ENCODE results near the gene SLC39A9.

SLC39A9 gene

DNA sequence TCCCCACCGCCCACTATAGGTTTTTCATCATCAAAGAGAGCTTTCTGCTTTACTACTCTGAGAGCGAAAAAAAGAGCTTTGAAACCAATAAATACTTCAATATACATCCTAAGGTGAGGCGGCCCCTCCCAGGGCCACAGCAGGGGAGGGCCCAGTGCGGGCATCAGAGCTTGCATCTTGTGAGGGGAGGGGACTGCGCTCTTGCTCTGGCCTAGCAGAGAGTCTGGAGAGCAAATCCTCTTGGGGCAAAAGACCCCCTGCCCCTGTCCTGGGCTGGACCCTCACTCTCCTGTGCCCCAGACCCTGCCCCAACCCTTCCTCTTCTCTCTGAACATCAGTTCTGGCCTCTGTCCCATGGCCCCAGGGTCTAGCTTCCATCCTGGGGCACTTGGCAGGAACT is 101.6 kb downstream of the SLC39A9 start:
- DNase-seq (ENCODE audit: low read depth in 2 of 2) = no peak

DNA sequence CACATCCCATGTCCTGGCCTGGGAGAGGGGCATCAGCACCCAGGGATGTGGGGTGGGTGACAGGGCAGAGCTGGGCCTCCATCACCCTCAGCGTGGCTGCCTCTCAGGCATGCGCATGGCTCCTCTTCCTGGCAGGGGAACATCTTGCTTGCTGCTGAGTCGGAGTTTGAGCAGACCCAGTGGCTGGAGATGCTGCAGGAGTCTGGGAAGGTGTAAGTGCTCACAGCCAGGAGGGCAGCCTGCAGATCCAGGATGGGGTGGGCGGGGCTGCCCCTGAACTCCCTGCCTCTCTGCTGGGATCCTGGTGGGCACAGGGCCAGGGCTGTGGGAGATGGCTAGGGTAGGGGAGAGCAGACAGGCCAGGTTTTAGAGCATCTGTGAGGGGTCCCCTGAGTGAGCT is 102.2 kb downstream of the SLC39A9 start:
- DNase-seq (ENCODE audit: low read depth in 2 of 2) = no peak

DNA sequence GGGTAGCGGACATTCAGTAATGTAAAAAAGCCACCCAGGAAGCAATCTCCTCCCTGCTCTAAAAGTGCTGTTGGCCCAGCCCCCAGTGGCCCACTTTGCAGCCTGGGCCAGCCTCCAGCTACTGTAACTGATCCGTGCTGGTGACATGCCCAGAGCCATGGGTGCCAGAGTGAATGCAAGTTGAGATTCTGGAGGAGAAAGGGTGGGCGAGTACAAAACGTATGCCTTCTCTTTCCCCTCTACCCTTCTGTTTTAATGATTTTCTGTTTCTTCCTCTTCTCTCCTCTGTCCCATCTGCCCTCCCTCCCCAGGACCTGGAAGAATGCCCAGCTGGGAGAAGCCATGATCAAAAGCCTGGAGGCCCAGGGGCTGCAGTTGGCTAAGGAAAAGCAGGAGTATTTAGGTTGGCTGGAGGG is 102.9 kb downstream of the SLC39A9 start:
- no peak for DNase-seq (ENCODE audit: low read depth in 2 of 2)

DNA sequence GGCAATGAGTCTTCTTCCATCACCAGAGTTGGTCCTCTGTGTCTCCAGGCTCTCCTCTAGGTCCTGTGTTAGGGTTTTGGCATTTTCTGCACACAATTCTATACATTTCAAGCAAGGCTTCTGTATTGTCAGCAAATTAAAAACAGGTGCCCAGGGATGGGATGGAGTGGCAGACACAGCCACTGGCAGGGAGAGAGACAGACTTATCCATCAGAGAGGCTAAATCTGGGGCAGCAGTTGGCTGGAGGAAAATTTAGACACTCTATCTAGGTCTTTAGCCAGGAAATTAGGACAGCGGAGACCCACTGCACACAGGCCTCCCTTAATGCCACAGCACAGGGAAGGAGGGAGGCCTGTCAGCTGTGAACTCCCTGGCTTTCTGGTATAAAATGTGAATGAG is 106.3 kb downstream of the SLC39A9 start:
- DNase-seq (ENCODE audit: low read depth in 2 of 2) = no peak

DNA sequence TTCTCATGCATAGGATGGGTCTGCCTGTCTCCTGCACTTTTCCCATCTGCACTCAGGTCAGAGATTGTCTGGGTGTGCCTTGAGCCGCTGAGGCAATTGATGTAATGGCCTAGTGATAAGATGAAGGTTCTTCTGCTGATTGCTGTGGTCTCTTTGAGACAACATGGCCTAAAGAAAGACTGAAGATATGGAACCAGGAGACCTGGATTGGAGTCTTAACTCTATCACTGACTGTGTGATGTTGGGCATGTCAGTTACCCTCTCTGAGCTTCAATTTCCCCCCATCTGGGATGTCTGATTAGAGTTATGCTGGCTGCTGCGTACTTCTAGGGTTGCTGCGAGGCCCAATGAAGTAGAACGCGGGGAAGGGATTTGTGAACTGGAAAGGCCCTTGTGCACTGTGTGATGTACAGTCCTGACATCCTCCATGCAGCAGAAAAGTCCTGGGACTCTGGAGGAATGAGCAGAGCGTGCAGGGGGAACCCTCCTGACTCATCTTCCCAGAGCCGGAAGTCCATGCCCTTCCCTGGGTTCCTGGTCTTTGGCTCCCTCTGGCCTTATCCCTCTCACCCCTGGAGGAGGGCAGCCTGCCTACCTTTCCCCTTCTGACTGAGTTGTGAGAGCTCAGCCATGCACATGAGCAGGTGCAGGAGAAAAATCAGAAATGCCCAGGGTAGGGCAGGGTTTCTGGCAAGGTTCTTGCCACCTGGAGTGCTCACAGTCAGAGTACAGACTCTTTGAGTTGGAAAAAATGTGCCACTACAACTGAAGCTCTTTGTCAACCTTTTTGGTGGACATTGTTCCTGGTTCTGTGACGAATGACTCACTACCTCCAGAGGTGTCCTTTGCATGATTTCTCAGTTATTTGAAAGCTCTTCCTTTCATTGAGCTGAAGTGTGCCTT is 107.1 kb downstream of the SLC39A9 start:
- no peak for DNase-seq (ENCODE audit: low read depth in 2 of 2)

DNA sequence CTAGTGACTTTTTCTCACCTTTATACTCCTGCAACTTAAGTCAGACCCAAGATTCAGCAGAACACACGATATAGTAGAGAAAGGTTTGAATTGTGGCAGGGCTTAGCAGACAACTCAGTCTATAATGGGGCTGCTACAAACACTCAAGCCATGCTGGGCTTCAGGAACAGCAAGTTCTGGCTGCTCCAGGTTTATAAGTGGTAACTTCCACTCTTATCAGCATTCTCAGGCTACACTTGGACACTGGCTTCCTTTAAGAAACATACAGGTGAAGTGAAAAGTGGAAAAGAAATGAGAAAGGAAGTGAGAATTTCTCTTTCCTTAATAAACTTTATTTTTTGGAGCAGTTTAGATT is 107.7 kb downstream of the SLC39A9 start:
- no peak for DNase-seq (ENCODE audit: low read depth in 2 of 2)
